B cell (primary cell): ENCODE results near the gene TRIM22. TPM values are rescaled to one million over a fixed set of nuclear protein-coding genes. Genes with fewer than 3 reads are reported as not detected.

Experiments
- ATAC-seq: fragments of 200-7000 bp; cut with Tn5 transposase; one replicate; pipeline ENCODE4 v1.10.0; 2021; ENCODE audit warnings: low read depth, mild to moderate bottlenecking, moderate number of reproducible peaks, moderate library complexity
- CTCF ChIA-PET: fragments of 350-600 bp; sonication (Branson Sonifier 250); formaldehyde crosslinking; loops from one replicate; lab custom pipeline; 2021; ENCODE audit warnings: antibody characterized with exemption, inconsistent platforms; lab: Charles Lee
- POLR2A ChIA-PET: fragments of 350-600 bp; sonication (Branson Sonifier 250); formaldehyde crosslinking; loops from one replicate; lab custom pipeline; 2021; ENCODE audit warnings: antibody characterized with exemption; lab: Charles Lee
- DNase-seq: peaks from one replicate; pipeline ENCODE4 v3.0.0; 2013
- H2AFZ ChIP-seq: 2 replicates; pipeline ENCODE4 v1.6.1; 2012; ENCODE audit warnings: mild to moderate bottlenecking, low read depth, low read length; ENCODE audit not compliant: insufficient read depth, poor library complexity, severe bottlenecking
- H3K27ac ChIP-seq, 2 donors: 1 replicate in 1 of 2; 2 replicates in 1 of 2; pipeline ENCODE4 v1.5.1; 2012 to 2013; ENCODE audit warnings: low read length in 2 of 2, mild to moderate bottlenecking in 2 of 2, moderate library complexity in 1 of 2
- H3K27me3 ChIP-seq, 4 experiments: fragments of 200-600 bp in 1 of 4; sonication (generic) in 1 of 4; replicated peaks in 1 of 4; 1 replicate in 2 of 4; 2 replicates in 2 of 4; pipeline versions ENCODE4 v1.6.1 to v1.7.0; 2013 to 2016; ENCODE audit warnings: low read length in 3 of 4, mild to moderate bottlenecking in 2 of 4, mixed read lengths in 1 of 4, moderate library complexity in 1 of 4; ENCODE audit not compliant: insufficient read depth in 4 of 4, control insufficient read depth in 3 of 4; ENCODE audit errors: control extremely low read depth in 1 of 4
- H3K36me3 ChIP-seq, 2 experiments: replicated peaks in 1 of 2; 1 replicate in 1 of 2; 2 replicates in 1 of 2; pipeline versions ENCODE4 v1.6.1 to v1.7.1; 2013; ENCODE audit warnings: low read length in 1 of 2; ENCODE audit not compliant: insufficient read depth in 2 of 2, control insufficient read depth in 1 of 2; ENCODE audit errors: control extremely low read depth in 1 of 2, extremely low read depth in 1 of 2
- H3K4me1 ChIP-seq, 2 donors: fragments of 200-600 bp in 1 of 2; sonication (generic) in 1 of 2; 1 replicate in 1 of 2; 2 replicates in 1 of 2; pipeline versions ENCODE4 v1.5.1 to v1.6.1; 2013 to 2017; ENCODE audit warnings: low read length in 2 of 2; ENCODE audit not compliant: control insufficient read depth in 2 of 2, insufficient read depth in 2 of 2
- H3K4me2 ChIP-seq: replicated peaks from 2 replicates; pipeline ENCODE3; 2012; ENCODE audit warnings: mild to moderate bottlenecking, low read depth, low read length; ENCODE audit not compliant: poor library complexity, severe bottlenecking
- H3K4me3 ChIP-seq, 5 experiments: fragments of 200-600 bp in 1 of 5; sonication (generic) in 1 of 5; 1 replicate in 3 of 5; 2 replicates in 2 of 5; pipeline versions ENCODE4 v1.5.1 to v1.7.0; 2011 to 2016; ENCODE audit warnings: low read length in 4 of 5, mild to moderate bottlenecking in 4 of 5, low read depth in 2 of 5, control low read depth in 1 of 5, moderate library complexity in 1 of 5; ENCODE audit not compliant: insufficient read depth in 1 of 5; ENCODE audit errors: control extremely low read depth in 1 of 5, extremely low read depth in 1 of 5
- H3K79me2 ChIP-seq: fragments of 200-600 bp; sonication (generic); one replicate; pipeline ENCODE4 v1.6.0; 2016; ENCODE audit warnings: low read length; ENCODE audit not compliant: control insufficient read depth, insufficient read depth
- H3K9ac ChIP-seq: fragments of 200-600 bp; sonication (generic); 2 replicates; pipeline ENCODE4 v1.6.1; 2017; ENCODE audit warnings: mild to moderate bottlenecking, low read length, moderate library complexity
- H3K9me3 ChIP-seq, 3 donors: one replicate each; pipeline versions ENCODE4 v1.6.1 to v1.7.1; 2013; ENCODE audit warnings: low read length in 2 of 3; ENCODE audit not compliant: control insufficient read depth in 2 of 3, insufficient read depth in 1 of 3; ENCODE audit errors: control extremely low read depth in 1 of 3
- H4K20me1 ChIP-seq: 2 replicates; pipeline ENCODE4 v1.6.0; 2012; ENCODE audit warnings: mild to moderate bottlenecking, low read length; ENCODE audit not compliant: insufficient read depth, control insufficient read depth, poor library complexity, severe bottlenecking
- H3K27ac Mint-ChIP-seq: one replicate; pipeline ENCODE4 v1.8.0; 2021; ENCODE audit warnings: mixed read lengths
- H3K27me3 Mint-ChIP-seq: one replicate; pipeline ENCODE4 v1.8.0; 2021; ENCODE audit warnings: mixed read lengths
- H3K4me1 Mint-ChIP-seq: one replicate; pipeline ENCODE4 v1.8.0; 2021; ENCODE audit warnings: mixed read lengths
- H3K4me3 Mint-ChIP-seq: one replicate; pipeline ENCODE4 v1.8.0; 2021; ENCODE audit warnings: mixed read lengths
- H3K9me3 Mint-ChIP-seq: one replicate; pipeline ENCODE4 v1.8.0; 2022; ENCODE audit warnings: mixed read lengths; ENCODE audit not compliant: insufficient read depth
- CTCF ChIP-seq: fragments of 200-600 bp; IDR thresholded peaks from one replicate; pipeline ENCODE4 v1.8.0; 2022; ENCODE audit warnings: antibody characterized with exemption, mild to moderate bottlenecking
- EZH2 ChIP-seq: IDR thresholded peaks from 2 replicates; pipeline ENCODE4 v1.6.1; 2012; ENCODE audit warnings: borderline replicate concordance, low read depth, mild to moderate bottlenecking, moderate library complexity, low read length; ENCODE audit not compliant: insufficient read depth, poor library complexity, severe bottlenecking
- WGBS: methylation state at CpG from one replicate; pipeline ENCODE4 v1.1.5; 2013; ENCODE audit warnings: missing lambda C conversion rate; ENCODE audit not compliant: insufficient coverage; 5-methylcytosine and 5-hydroxymethylcytosine counted together
- intact Hi-C: fragments of 100-400 bp; cut with micrococcal nuclease; formaldehyde crosslinking; loops from one replicate; pipeline ENCODE4 v1.10.0; 2022
- polyA plus RNA-seq: library from polyadenylated mRNA; depleted of rRNA; stranded (reverse); fragments of >200 nt; gene quantifications from 2 replicates; pipeline ENCODE4 v1.2.3, GENCODE V29; 2012
- total RNA-seq, 2 donors: library from RNA; stranded (reverse); fragments of 120-200 nt in 1 of 2; gene quantifications; 1 replicate in 1 of 2; 2 replicates in 1 of 2; pipeline versions ENCODE4 v1.2.3 to v1.2.4, GENCODE V29; 2013 to 2022

Gene TRIM22
- total and polyA plus RNA-seq, 2 donors (not counting 1 experiment from before 2014, with no cell fraction given) = 255 to 388 TPM

- Mint-ChIP-seq H3K4me1 (no peaks in the 10 kb centered on the region), H3K27ac (no peak overlapping the region), H3K9me3 (peaks cover 6% of the 10 kb centered on the region), H3K4me3 (no peak overlapping the region), H3K27me3 (peaks cover 22% of the 10 kb centered on the region)
- H3K4me1 ChIP-seq = no peaks in the 10 kb centered on the region
- no peak overlapping the region for H2AFZ ChIP-seq
- H3K4me2 ChIP-seq = no peak overlapping the region
- intact Hi-C loops = no loop called here
- H3K79me2 ChIP-seq = no peaks in the 10 kb centered on the region
- peaks cover 5 to 12% (median 8%) of the 10 kb centered on the region in 3 donors for H3K9me3 ChIP-seq
- H4K20me1 ChIP-seq = no peaks in the 10 kb centered on the region
- H3K4me3 ChIP-seq = no peak overlapping the region
- DNase-seq (no peak), ATAC-seq (no peak)
- 100% methylated on average over 3 of the region's 6 CpGs for whole genome bisulfite sequencing
- TF ChIP-seq EZH2 = no peak
- TF ChIP-seq CTCF = no peak
- CTCF ChIA-PET = no interaction called here
- no peak overlapping the region for H3K27ac ChIP-seq
- POLR2A ChIA-PET = no interaction called here
- H3K27me3 ChIP-seq = no peaks in the 10 kb centered on the region
- no peak overlapping the region for H3K9ac ChIP-seq
- no peaks in the 10 kb centered on the region for H3K36me3 ChIP-seq
Observed at GRCh38 chr11:5737670-5738392, 48.2 kb downstream of the TRIM22 start.

GRCh38 chr11:5738431-5738830, 48.8 kb downstream of the TRIM22 start:
- Histone ChIP-seq H4K20me1 (no peaks in the 10 kb centered on the region), H3K27ac (no peak overlapping the region), H3K79me2 (no peaks in the 10 kb centered on the region), H3K27me3 (no peaks in the 10 kb centered on the region), H3K4me3 (no peak overlapping the region), H3K4me2 (no peak overlapping the region), H2AFZ (no peak overlapping the region), H3K9me3 (peaks cover 5 to 12% (median 8%) of the 10 kb centered on the region in 3 donors), H3K9ac (no peak overlapping the region), H3K4me1 (no peaks in the 10 kb centered on the region), H3K36me3 (no peaks in the 10 kb centered on the region)
- no CpG with 5 or more reads among the region's 1 CpG for WGBS
- intact Hi-C loops = no loop called here
- no peaks in the 10 kb centered on the region for H3K4me1 Mint-ChIP-seq
- H3K27ac Mint-ChIP-seq = no peak overlapping the region
- DNase-seq (no peak), ATAC-seq (no peak)
- H3K4me3 Mint-ChIP-seq = no peak overlapping the region
- CTCF ChIA-PET = no interaction called here
- H3K27me3 Mint-ChIP-seq = peaks cover 22% of the 10 kb centered on the region
- H3K9me3 Mint-ChIP-seq = peaks cover 6% of the 10 kb centered on the region
- TF ChIP-seq EZH2 (no peak), CTCF (no peak)
- POLR2A ChIA-PET = no interaction called here
